Osteocyte (in vitro differentiated cells): ENCODE data around the gene RPRD1B. TPM values are rescaled to one million over a fixed set of nuclear protein-coding genes. Genes with fewer than 3 reads are reported as not detected.
A peak's percentile ranks its signal among the peaks of the same experiment; 100 is the strongest.

Source experiments
- DNase-seq: peaks from one replicate; pipeline ENCODE4 v3.0.0; 2021; ENCODE audit warnings: mixed read lengths; ENCODE audit not compliant: unreplicated experiment; ENCODE audit errors: extremely low spot score
- H3K27ac Mint-ChIP-seq: one replicate; pipeline ENCODE4 v1.8.0; 2021; ENCODE audit warnings: mild to moderate bottlenecking, mixed read lengths; ENCODE audit not compliant: unreplicated experiment
- H3K27me3 Mint-ChIP-seq: one replicate; pipeline ENCODE4 v1.8.0; 2021; ENCODE audit warnings: mixed read lengths; ENCODE audit not compliant: unreplicated experiment
- H3K36me3 Mint-ChIP-seq: one replicate; pipeline ENCODE4 v1.8.0; 2021; ENCODE audit warnings: mixed read lengths; ENCODE audit not compliant: unreplicated experiment
- H3K4me1 Mint-ChIP-seq: one replicate; pipeline ENCODE4 v1.8.0; 2021; ENCODE audit warnings: mixed read lengths; ENCODE audit not compliant: unreplicated experiment
- H3K4me3 Mint-ChIP-seq: one replicate; pipeline ENCODE4 v1.8.0; 2021; ENCODE audit warnings: mild to moderate bottlenecking, moderate library complexity, mixed read lengths; ENCODE audit not compliant: unreplicated experiment
- H3K9me3 Mint-ChIP-seq: one replicate; pipeline ENCODE4 v1.8.0; 2021; ENCODE audit warnings: mixed read lengths; ENCODE audit not compliant: unreplicated experiment
- total RNA-seq: library from RNA; stranded (reverse); gene quantifications from 2 replicates; pipeline ENCODE4 v1.2.1, GENCODE V29; 2021
- TF ChIP-seq, protein P1 (sequence below): fragments of 200-600 bp; sonication (generic); IDR thresholded peaks from 2 replicates; pipeline ENCODE4 v1.5.0; 2021; ENCODE audit warnings: antibody characterized with exemption, mild to moderate bottlenecking, moderate library complexity

The RPRD1B gene
- total RNA-seq, 1 donor from 2014 or later, result 28.5 TPM

DNA sequence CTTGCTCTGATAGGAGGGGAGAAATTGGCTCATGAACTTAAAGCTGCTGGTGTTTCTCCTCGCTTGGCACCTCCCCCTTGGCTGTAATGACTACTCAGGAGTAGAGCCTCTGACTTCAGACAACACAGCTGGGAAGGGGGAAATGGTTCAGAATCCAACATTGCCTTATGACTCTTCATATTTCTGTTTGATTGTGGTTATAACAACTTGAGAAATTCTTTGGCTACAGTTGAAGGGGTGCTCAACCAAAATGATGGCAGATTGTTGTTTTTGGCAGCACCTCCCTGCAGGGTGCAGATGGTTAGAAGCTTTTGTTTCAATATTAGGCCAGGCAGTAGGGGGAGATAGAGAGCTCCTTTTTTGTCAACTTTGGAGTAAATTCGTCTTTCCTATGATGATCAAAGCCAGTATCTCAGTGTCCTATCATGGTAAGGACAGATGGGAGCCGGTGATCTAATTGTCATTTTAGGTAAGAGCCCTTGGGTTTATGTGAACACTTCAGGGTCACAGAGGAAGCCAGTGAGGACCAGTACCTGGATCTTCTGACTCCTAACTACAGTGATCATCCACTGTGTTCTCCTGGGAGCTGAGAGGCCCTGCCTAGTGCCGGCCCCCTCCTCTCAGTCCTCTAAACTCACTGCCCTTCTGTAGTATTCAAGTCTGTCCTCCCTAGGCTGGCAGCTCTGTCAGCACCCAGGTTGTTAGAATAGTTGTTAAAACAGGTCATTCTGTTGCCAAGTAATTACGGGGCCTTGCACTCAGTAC, 39.9 kb downstream of the RPRD1B start:
- H3K9me3 Mint-ChIP-seq, result no peaks in the 10 kb centered on the region
- peaks cover 41% of the 10 kb centered on the region for H3K36me3 Mint-ChIP-seq
- no peak for DNase-seq
- TF ChIP-seq, protein P1, sequence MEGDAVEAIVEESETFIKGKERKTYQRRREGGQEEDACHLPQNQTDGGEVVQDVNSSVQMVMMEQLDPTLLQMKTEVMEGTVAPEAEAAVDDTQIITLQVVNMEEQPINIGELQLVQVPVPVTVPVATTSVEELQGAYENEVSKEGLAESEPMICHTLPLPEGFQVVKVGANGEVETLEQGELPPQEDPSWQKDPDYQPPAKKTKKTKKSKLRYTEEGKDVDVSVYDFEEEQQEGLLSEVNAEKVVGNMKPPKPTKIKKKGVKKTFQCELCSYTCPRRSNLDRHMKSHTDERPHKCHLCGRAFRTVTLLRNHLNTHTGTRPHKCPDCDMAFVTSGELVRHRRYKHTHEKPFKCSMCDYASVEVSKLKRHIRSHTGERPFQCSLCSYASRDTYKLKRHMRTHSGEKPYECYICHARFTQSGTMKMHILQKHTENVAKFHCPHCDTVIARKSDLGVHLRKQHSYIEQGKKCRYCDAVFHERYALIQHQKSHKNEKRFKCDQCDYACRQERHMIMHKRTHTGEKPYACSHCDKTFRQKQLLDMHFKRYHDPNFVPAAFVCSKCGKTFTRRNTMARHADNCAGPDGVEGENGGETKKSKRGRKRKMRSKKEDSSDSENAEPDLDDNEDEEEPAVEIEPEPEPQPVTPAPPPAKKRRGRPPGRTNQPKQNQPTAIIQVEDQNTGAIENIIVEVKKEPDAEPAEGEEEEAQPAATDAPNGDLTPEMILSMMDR, result peak; percentile 86
- H3K4me3 Mint-ChIP-seq, result no peak overlapping the region
- H3K4me1 Mint-ChIP-seq, result peaks cover 42% of the 10 kb centered on the region
- peak overlapping the region; percentile 73 for H3K27ac Mint-ChIP-seq
- H3K27me3 Mint-ChIP-seq, result no peaks in the 10 kb centered on the region

DNA sequence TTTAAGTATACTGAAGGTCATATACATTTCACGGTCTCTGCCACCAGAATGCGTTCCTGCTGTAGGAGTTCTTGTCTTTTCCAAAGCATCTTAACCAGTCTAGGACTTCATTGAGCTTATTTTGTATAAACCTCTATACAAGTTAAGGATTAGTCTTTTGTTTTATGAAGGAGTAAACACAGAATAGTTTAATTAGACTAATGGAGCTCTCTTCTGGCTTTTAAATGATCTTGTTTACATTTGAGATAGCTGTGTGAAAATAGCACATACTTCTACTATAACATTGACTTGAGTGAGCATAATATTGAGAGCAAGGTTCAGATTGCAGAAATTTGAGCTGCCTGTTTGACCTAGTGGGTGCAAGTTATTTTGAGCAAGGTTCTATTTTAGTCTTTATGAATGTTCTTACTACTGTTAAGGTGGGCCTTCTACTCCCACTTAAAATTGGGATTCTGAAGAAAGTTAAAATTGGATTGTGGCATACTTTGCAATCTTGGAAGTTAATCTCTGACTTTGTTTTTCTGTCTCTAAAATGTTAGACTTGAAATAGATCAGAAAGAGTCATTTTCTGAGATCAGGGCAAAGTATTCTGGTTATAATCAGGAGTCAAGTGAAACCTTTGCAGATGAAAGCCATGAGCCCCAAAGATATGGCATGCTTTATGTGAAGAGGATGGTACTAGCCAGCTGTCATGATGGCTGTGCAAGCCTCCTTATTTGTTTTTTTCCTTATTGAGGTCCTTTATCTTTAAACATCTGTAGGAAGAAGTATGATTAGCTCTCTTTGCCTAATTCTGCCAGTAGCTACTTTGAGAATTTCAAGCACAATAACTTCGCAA, 41.8 kb downstream of the RPRD1B start:
- no peaks in the 10 kb centered on the region for H3K9me3 Mint-ChIP-seq
- TF ChIP-seq, protein P1, result no peak
- no peak overlapping the region for H3K4me3 Mint-ChIP-seq
- DNase-seq, result no peak
- peaks cover 42% of the 10 kb centered on the region for H3K4me1 Mint-ChIP-seq
- peak overlapping the region; percentile 67 for H3K27ac Mint-ChIP-seq
- no peaks in the 10 kb centered on the region for H3K27me3 Mint-ChIP-seq
- peaks cover 42% of the 10 kb centered on the region for H3K36me3 Mint-ChIP-seq

DNA sequence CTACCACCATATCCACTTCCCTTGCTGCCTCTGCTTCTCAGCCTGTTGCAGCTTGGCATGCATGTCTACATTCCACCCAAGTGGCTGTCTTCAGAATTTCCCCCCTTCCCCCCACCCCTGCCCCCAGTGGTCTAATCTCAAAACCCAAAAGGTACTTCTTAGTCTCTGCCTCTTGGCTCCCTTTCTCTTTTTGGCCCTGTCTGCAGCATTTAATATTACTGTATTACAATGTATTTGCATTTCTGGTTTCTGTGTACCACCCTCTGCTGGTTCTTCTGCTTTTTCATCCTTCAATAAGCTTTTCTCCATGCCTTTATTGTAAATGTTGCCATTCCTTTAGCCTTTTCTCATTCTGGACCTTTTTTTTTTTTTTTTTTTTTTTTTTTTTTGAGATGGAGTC, 43.0 kb downstream of the RPRD1B start:
- Mint-ChIP-seq H3K36me3 (peaks cover 37% of the 10 kb centered on the region), H3K4me1 (peaks cover 43% of the 10 kb centered on the region), H3K4me3 (no peak overlapping the region), H3K9me3 (no peaks in the 10 kb centered on the region), H3K27me3 (no peaks in the 10 kb centered on the region), H3K27ac (peak overlapping the region; percentile 53)
- TF ChIP-seq, protein P1, result no peak
- DNase-seq, result no peak

DNA sequence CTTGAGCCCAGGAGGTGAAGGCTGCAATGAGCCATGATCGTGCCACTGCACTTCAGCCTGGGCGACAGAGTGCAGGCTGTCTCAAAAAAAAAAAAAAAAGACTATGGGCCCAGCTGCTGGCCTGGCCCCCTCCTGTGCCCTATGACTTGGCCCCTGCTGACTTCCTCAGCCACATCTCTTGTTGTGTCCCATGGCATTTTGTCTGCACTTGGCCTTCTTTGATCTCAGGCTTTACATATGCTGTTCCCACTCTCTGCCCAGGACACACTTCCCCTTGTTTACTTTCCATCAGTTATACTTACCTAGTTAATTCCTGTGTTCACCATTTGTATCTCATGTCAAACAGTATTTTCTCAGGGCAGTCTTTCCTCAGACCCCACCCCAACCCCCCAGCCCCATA, 44.5 kb downstream of the RPRD1B start:
- H3K9me3 Mint-ChIP-seq, result no peaks in the 10 kb centered on the region
- no peak for DNase-seq
- peaks cover 37% of the 10 kb centered on the region for H3K4me1 Mint-ChIP-seq
- TF ChIP-seq, protein P1, result no peak
- H3K4me3 Mint-ChIP-seq, result no peak overlapping the region
- H3K36me3 Mint-ChIP-seq, result peaks cover 43% of the 10 kb centered on the region
- H3K27me3 Mint-ChIP-seq, result no peaks in the 10 kb centered on the region
- no peak overlapping the region for H3K27ac Mint-ChIP-seq

DNA sequence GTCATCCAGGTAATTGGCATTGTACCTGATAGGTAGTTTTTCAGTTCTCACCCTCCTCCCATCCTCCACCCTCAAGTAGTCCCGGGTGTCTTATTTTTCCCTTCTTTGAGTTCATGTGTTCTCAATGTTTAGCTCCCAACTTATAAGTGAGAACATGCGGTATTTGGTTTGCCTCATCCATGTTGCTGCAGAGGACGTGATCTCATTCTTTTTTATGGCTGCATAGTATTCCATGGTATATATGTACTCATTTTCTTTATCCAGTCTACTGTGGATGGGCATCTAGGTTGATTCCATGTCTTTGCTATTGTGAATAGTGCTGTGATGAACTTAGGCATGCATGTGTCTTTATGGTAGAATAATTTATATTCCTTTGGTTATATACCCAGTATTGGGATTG, 45.8 kb downstream of the RPRD1B start:
- Mint-ChIP-seq H3K9me3 (no peaks in the 10 kb centered on the region), H3K4me3 (no peak overlapping the region), H3K4me1 (peaks cover 37% of the 10 kb centered on the region), H3K27ac (no peak overlapping the region), H3K36me3 (peaks cover 43% of the 10 kb centered on the region), H3K27me3 (no peaks in the 10 kb centered on the region)
- TF ChIP-seq, protein P1, result no peak
- no peak for DNase-seq
